Brain microvascular endothelial cell (primary cell): ENCODE data around the gene CTBP2.

Experiments used
- DNase-seq: peaks from one replicate; pipeline ENCODE4 v3.0.0-alpha.2; 2020
- H3K27ac ChIP-seq: fragments of 250-450 bp; sonication (Bioruptor Pico); 2 replicates; pipeline ENCODE4 v1.5.1; 2020; ENCODE audit warnings: mild to moderate bottlenecking, moderate library complexity
- H3K27me3 ChIP-seq: fragments of 250-450 bp; sonication (Bioruptor Pico); replicated peaks from 2 replicates; pipeline ENCODE4 v1.5.1; 2020; ENCODE audit warnings: mild to moderate bottlenecking
- H3K36me3 ChIP-seq: fragments of 250-450 bp; sonication (Bioruptor Pico); replicated peaks from 2 replicates; pipeline ENCODE4 v1.5.1; 2020; ENCODE audit warnings: mild to moderate bottlenecking
- H3K4me3 ChIP-seq: 2 replicates; pipeline ENCODE4 v1.5.1; 2011; ENCODE audit warnings: low read depth, mild to moderate bottlenecking, control low read depth, low read length, moderate library complexity
- in situ Hi-C: cut with HindIII; loops from 2 replicates; pipeline ENCODE4 v1.10.0; 2017; ENCODE audit warnings: low sequenced_read_pairs, low pct_ligation_motif_present
- TF ChIP-seq, protein P1 (sequence below): IDR thresholded peaks from 2 replicates; pipeline ENCODE4 v1.5.1; 2011; ENCODE audit warnings: low read depth, mild to moderate bottlenecking, moderate library complexity, low read length, control low read depth, inconsistent platforms; ENCODE audit errors: missing control alignments

Gene CTBP2

DNA sequence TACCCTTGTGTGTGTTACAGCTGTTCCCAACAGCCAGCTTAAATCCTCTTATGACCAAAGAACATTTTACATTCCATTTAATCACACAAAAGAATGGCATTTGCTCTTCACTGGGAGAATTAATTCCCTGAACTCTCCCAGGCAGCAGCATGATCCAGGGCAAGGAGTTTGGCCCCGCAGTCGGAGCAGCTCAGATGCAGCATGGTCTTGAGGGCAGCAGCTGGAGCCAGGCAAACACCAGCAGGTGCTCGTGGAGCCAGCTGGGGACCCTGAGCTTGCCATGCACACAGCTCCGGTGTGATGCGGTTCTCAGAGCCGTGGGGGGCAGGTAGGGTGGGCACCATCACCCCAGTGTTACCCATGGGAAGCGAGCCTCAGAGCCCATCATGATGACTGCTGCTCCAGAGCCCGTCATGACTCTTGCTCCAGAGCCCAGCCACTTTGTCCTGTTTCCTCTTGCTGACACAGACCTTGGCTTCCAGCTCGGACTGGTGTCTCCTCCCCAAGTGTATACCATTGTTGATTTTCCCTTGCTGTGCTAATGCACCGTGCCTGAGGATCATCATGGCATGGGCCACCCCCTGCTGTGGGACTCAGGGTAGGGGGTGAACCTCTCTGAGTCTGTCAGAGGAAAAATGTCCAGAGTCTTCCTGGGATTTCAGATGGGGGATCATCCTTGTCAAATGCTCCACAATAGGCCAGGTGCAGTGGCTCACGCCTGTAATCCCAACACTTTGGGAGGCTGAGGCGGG is 142.6 kb downstream of the CTBP2 start:
- no peak overlapping the region for H3K27ac ChIP-seq
- H3K4me3 ChIP-seq: no peak overlapping the region
- TF ChIP-seq, protein P1, sequence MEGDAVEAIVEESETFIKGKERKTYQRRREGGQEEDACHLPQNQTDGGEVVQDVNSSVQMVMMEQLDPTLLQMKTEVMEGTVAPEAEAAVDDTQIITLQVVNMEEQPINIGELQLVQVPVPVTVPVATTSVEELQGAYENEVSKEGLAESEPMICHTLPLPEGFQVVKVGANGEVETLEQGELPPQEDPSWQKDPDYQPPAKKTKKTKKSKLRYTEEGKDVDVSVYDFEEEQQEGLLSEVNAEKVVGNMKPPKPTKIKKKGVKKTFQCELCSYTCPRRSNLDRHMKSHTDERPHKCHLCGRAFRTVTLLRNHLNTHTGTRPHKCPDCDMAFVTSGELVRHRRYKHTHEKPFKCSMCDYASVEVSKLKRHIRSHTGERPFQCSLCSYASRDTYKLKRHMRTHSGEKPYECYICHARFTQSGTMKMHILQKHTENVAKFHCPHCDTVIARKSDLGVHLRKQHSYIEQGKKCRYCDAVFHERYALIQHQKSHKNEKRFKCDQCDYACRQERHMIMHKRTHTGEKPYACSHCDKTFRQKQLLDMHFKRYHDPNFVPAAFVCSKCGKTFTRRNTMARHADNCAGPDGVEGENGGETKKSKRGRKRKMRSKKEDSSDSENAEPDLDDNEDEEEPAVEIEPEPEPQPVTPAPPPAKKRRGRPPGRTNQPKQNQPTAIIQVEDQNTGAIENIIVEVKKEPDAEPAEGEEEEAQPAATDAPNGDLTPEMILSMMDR: no peak
- DNase-seq: no peak
- H3K27me3 ChIP-seq: no peaks in the 10 kb centered on the region
- no peaks in the 10 kb centered on the region for H3K36me3 ChIP-seq
- in situ Hi-C loops: no loop called here

DNA sequence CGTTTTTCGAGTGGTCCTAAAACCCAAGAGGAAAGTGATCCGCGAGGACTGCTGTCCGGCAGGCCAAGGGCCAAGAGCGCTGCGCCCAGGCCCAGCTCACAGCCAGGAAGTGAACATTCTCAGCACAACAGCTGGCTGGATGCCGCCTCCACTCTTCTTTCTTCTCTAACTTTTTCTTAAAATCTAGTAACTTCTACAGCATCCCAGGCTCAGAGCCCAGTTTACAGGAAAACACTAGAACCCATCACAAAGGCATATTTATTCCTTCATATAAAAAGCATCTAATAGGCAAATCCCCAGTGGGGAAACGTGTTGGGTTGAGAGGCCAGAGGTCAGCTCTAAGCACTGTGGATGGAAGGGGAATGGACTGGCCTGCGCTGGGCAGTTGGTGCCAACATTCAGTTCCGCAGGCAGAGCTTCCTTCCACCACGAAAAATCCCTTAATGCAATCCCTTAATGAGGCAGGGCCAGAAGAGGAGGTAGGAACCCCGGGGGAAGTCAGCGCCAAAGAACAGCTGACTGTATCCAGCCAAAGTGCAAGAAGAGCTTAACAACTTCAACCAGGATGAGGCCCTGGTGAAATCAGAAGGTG is 143.7 kb downstream of the CTBP2 start:
- peaks cover 3% of the 10 kb centered on the region for H3K36me3 ChIP-seq
- in situ Hi-C loops: no loop called here
- TF ChIP-seq, protein P1: no peak
- no peaks in the 10 kb centered on the region for H3K27me3 ChIP-seq
- H3K27ac ChIP-seq: no peak overlapping the region
- no peak overlapping the region for H3K4me3 ChIP-seq
- DNase-seq: no peak

DNA sequence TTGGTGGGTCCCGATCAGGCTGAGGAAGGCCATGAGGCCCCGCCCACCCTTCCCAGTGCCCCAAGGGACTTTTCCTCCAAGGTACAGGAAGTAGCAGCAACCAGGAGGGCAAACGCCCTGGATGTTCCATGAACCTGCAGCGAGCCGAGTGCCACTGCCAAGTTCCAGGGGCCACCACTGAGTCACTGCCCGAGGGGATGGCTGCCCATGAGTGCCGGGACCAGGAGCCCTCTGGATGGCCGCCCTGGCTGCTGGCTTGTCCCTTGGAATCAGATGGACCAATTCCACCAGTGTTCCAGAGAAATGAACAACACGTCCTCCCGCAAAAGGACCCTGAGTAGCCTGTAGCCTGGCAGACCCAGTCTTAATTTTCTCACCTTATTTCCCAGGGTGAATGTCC is 144.2 kb downstream of the CTBP2 start:
- no peaks in the 10 kb centered on the region for H3K27me3 ChIP-seq
- DNase-seq: no peak
- H3K36me3 ChIP-seq: peaks cover 3% of the 10 kb centered on the region
- TF ChIP-seq, protein P1: no peak
- H3K27ac ChIP-seq: no peak overlapping the region
- in situ Hi-C loops: no loop called here
- H3K4me3 ChIP-seq: no peak overlapping the region

DNA sequence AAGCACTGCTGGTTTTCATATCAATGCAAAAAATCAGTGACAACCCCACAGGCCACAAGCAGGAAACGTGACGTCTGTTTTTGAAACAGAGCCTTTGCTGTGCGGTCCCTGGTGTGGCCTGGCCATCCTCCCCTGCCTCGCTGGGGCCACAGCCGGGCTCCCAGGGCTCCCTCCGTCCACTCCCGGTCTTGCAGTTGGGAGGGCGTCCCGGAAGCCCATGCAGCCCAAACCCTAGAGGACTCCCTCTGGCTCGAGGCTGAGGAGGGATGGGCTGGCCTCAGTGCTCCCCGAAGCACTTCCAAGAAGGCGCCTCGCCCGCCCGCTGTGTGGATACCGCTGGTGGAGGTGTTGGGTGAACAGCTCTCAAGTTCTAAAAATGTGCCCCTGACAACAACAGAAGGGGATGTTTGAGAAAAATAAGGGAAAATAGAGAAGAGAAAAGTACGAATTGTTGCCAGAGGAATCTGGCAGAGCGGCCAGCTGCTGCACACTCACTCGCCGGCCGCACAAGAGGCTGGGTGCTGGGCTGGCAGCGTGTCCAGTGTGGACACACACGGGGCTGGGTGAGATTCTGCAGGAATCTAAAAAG is 144.9 kb downstream of the CTBP2 start:
- H3K27ac ChIP-seq: no peak overlapping the region
- peaks cover 3% of the 10 kb centered on the region for H3K36me3 ChIP-seq
- DNase-seq: no peak
- H3K27me3 ChIP-seq: no peaks in the 10 kb centered on the region
- H3K4me3 ChIP-seq: no peak overlapping the region
- TF ChIP-seq, protein P1: no peak
- in situ Hi-C loops: no loop called here

DNA sequence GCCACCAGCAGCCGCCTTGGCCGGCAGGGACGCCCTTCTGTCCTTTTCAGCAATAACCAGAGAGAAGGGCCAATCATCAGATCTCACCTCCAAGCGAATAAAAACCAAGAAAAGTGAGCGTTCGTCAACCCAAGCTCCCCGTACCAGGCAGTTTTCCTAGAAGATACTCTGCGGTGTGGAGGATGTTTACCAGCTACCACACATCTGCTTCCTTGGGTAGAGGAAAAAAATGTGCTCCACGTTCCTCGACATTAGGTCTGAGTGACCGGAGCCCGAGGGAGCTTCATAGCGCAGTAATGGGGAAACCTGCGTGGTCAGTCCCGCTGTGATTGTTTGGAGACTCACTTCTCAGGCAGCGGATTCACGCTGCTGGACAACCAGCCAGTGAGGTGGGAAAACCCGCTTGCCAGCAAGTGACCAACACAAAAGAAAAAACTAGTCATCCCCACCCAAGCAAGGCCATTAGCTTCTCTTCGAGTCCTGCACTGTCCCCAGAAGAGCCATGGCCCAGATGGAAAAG is 145.5 kb downstream of the CTBP2 start:
- in situ Hi-C loops: no loop called here
- TF ChIP-seq, protein P1: no peak
- H3K27ac ChIP-seq: no peak overlapping the region
- H3K36me3 ChIP-seq: peaks cover 3% of the 10 kb centered on the region
- no peak for DNase-seq
- H3K4me3 ChIP-seq: no peak overlapping the region
- H3K27me3 ChIP-seq: no peaks in the 10 kb centered on the region
